A549 (cell line): ENCODE measurements around the gene TMEM132D.

Experiments used
- CBX8 ChIP-seq: fragments of 200-600 bp; sonication (generic); IDR thresholded peaks from 2 replicates; pipeline ENCODE4 v1.6.1; 2016
- CTCF ChIP-seq: fragments of >200 bp; sonication (Bioruptor Twin); formaldehyde crosslinking; IDR thresholded peaks from 3 replicates; pipeline ENCODE4 v1.5.1; 2016
- ELK1 ChIP-seq: fragments of 150-350 bp; IDR thresholded peaks from 2 replicates; pipeline ENCODE4 v1.6.1; 2014; ENCODE audit warnings: low read depth, mild to moderate bottlenecking, low read length
- EP300 ChIP-seq, 2 experiments: fragments of >200 bp; sonication (Bioruptor Twin); formaldehyde crosslinking; IDR thresholded peaks; 2 replicates in 1 of 2; 3 replicates in 1 of 2; pipeline ENCODE4 v1.6.1; 2016 to 2017
- FOSL2 ChIP-seq, 2 experiments: fragments of 450-650 bp in 1 of 2; fragments of >200 bp in 1 of 2; sonication (Bioruptor Twin) in 1 of 2; formaldehyde crosslinking; IDR thresholded peaks; 2 replicates each; pipeline versions ENCODE4 v1.5.0 to v1.6.1; 2016 to 2020; ENCODE audit warnings: mild to moderate bottlenecking in 1 of 2, moderate library complexity in 1 of 2
- MAZ ChIP-seq: fragments of 150-350 bp; IDR thresholded peaks from 2 replicates; pipeline ENCODE4 v1.6.1; 2014; ENCODE audit warnings: antibody characterized with exemption, low read depth, low read length, borderline replicate concordance
- MYC ChIP-seq: IDR thresholded peaks from 2 replicates; pipeline ENCODE4 v1.6.1; 2012; ENCODE audit warnings: mild to moderate bottlenecking, inconsistent platforms, low read length, improper control_type of control experiment, borderline replicate concordance
- NFE2L2 ChIP-seq: fragments of 150-350 bp; conservative IDR thresholded peaks from 2 replicates; pipeline ENCODE4 v1.6.1; 2014; ENCODE audit warnings: low read length
- PBX3 ChIP-seq: IDR thresholded peaks from 2 replicates; pipeline ENCODE4 v1.6.1; 2012
- REST ChIP-seq: fragments of 200-600 bp; sonication (generic); IDR thresholded peaks from 2 replicates; pipeline ENCODE4 v1.6.1; 2016; ENCODE audit warnings: antibody characterized with exemption, mild to moderate bottlenecking, moderate library complexity
- RFX5 ChIP-seq: fragments of 450-650 bp; IDR thresholded peaks from 2 replicates; pipeline ENCODE4 v1.7.1; 2014; ENCODE audit warnings: antibody characterized with exemption, mild to moderate bottlenecking, moderate library complexity
- SMC3 ChIP-seq: fragments of >200 bp; sonication (Bioruptor Twin); formaldehyde crosslinking; IDR thresholded peaks from 3 replicates; pipeline ENCODE4 v1.6.1; 2018; ENCODE audit warnings: inconsistent platforms
- ZFP36 ChIP-seq: fragments of 450-650 bp; IDR thresholded peaks from 2 replicates; pipeline ENCODE4 v1.6.1; 2014; ENCODE audit warnings: borderline replicate concordance; ENCODE audit not compliant: partially characterized antibody

GRCh38 chr12:129791396-129791795, 112.4 kb downstream of the TMEM132D start:
- no peak for TF ChIP-seq ELK1
- TF ChIP-seq CTCF: no peak
- no peak for TF ChIP-seq CBX8
- no peak for TF ChIP-seq FOSL2 (IDR thresholded peaks at IDR 0.05)
- no peak for TF ChIP-seq FOSL2 (CRISPR knock-in tag; IDR thresholded peaks at IDR 0.05)
- no peak for TF ChIP-seq MYC
- no peak for TF ChIP-seq ZFP36
- TF ChIP-seq PBX3: no peak
- TF ChIP-seq NFE2L2: no peak
- no peak for TF ChIP-seq REST
- no peak for TF ChIP-seq EP300 (IDR thresholded peaks at IDR 0.05)
- TF ChIP-seq RFX5: no peak
- TF ChIP-seq MAZ: no peak
- no peak for TF ChIP-seq SMC3
